ENCODE data around the gene EXOC6B. TPM values are rescaled to one million over a fixed set of nuclear protein-coding genes. Genes with fewer than 3 reads are reported as not detected.

EXOC6B gene
- total and polyA plus RNA-seq, 9 of the 15 experiments (the other 6 are each of a cell fraction or from before 2014, with no cell fraction given) = 0.28 to 4.2 (median 2.0) TPM

DNA sequence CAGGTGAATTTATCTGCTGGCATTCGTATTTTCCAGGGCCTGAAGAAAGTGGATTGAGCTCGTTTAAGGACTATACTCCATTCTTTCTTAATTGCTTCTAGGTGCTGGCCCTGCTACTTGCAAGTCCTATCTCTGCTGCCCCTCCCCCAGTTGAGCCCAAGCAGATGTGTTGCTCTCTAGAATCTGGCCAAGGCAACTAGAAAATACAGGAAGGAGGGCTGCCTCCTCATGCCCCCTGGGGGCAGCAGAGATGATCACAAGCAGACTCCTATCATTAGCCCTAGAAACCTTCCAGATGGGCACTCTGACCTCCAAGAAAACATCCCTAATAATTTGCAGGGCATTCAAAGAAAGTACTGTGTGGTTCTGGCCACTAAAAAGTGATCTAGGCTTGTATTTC lies 605.7 kb downstream of the EXOC6B start:
- no peaks in the 10 kb centered on the region for H3K36me3 ChIP-seq (ENCODE audit: control insufficient read depth, insufficient read depth, low read length)
- no peaks in the 10 kb centered on the region; a peak in 1 of 5 replicates for H3K27me3 ChIP-seq (ENCODE audit: control insufficient read depth in 2 of 2, insufficient read depth in 2 of 2, low read length in 2 of 2)
- H2AFZ ChIP-seq (ENCODE audit: low read depth, low read length) = no peak overlapping the region
- H3K9me1 ChIP-seq (ENCODE audit: control insufficient read depth, insufficient read depth, low read length) = no peaks in the 10 kb centered on the region
- in situ Hi-C loops (cut with MboI) (no loop called here), intact Hi-C loops (cut with micrococcal nuclease) (no loop called here)
- peak; percentile 78 for ATAC-seq
- ChIA-PET POLR2A (no interaction called here), CTCF (ENCODE audit: low intra/inter-chr PET ratio) (no interaction called here)
- H3K9me3 ChIP-seq (replicated peaks; ENCODE audit: control insufficient read depth, insufficient read depth, low read depth, low read length) = no peaks in the 10 kb centered on the region
- H3K4me1 ChIP-seq (replicated peaks in 1 of 2; ENCODE audit: control insufficient read depth in 2 of 2, insufficient read depth in 2 of 2, low read length in 2 of 2) = no peaks in the 10 kb centered on the region
- no peak overlapping the region for H3K9ac ChIP-seq (ENCODE audit: insufficient read depth in 1 of 2, low read depth in 2 of 2, low read length in 2 of 2)
- no TSS peak for BruUV-seq (replicated peaks)
- H3K27ac ChIP-seq (ENCODE audit: extremely low read depth, low read depth, low read length) = no peak overlapping the region
- H3K4me2 ChIP-seq (ENCODE audit: insufficient read depth, low read length) = no peak overlapping the region
- no peak overlapping the region for H3K4me3 ChIP-seq
- peak; percentile 13 to 52 (median 22) for DNase-seq (ENCODE audit: extremely low read depth in 1 of 4, low spot score in 3 of 4)
- H4K20me1 ChIP-seq (replicated peaks; ENCODE audit: control insufficient read depth, insufficient read depth, low read length) = no peaks in the 10 kb centered on the region
- no peaks in the 10 kb centered on the region for H3K79me2 ChIP-seq (ENCODE audit: control insufficient read depth, insufficient read depth, low read length)
- FAIRE-seq = no peak
- WGBS (ENCODE audit: insufficient coverage, low coverage, missing lambda C conversion rate) = 0% methylated on average over 2 of the region's 2 CpGs
- TF ChIP-seq, protein P1, sequence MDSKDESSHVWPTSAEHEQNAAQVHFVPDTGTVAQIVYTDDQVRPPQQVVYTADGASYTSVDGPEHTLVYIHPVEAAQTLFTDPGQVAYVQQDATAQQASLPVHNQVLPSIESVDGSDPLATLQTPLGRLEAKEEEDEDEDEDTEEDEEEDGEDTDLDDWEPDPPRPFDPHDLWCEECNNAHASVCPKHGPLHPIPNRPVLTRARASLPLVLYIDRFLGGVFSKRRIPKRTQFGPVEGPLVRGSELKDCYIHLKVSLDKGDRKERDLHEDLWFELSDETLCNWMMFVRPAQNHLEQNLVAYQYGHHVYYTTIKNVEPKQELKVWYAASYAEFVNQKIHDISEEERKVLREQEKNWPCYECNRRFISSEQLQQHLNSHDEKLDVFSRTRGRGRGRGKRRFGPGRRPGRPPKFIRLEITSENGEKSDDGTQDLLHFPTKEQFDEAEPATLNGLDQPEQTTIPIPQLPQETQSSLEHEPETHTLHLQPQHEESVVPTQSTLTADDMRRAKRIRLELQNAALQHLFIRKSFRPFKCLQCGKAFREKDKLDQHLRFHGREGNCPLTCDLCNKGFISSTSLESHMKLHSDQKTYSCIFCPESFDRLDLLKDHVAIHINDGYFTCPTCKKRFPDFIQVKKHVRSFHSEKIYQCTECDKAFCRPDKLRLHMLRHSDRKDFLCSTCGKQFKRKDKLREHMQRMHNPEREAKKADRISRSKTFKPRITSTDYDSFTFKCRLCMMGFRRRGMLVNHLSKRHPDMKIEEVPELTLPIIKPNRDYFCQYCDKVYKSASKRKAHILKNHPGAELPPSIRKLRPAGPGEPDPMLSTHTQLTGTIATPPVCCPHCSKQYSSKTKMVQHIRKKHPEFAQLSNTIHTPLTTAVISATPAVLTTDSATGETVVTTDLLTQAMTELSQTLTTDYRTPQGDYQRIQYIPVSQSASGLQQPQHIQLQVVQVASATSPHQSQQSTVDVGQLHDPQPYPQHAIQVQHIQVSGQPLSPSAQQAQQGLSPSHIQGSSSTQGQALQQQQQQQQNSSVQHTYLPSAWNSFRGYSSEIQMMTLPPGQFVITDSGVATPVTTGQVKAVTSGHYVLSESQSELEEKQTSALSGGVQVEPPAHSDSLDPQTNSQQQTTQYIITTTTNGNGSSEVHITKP (IDR thresholded peaks at IDR 0.05; ENCODE audit: partially characterized antibody) = no peak
- TF ChIP-seq BRCA1 (IDR thresholded peaks at IDR 0.05) (no peak), BRCA1 (CRISPR knock-in tag; IDR thresholded peaks at IDR 0.05) (no peak), ZNF232 (CRISPR knock-in tag; IDR thresholded peaks at IDR 0.05) (no peak), ZNF121 (CRISPR knock-in tag; conservative IDR thresholded peaks at IDR 0.05) (no peak), RCOR1 (IDR thresholded peaks at IDR 0.05; ENCODE audit: borderline replicate concordance in 1 of 2, low read depth in 2 of 2, low read length in 2 of 2) (0 out of 4 replicates have a peak, but pooled peaks of 1 of the 2 experiments have one; percentile 23)
- TF ChIP-seq, protein P2, sequence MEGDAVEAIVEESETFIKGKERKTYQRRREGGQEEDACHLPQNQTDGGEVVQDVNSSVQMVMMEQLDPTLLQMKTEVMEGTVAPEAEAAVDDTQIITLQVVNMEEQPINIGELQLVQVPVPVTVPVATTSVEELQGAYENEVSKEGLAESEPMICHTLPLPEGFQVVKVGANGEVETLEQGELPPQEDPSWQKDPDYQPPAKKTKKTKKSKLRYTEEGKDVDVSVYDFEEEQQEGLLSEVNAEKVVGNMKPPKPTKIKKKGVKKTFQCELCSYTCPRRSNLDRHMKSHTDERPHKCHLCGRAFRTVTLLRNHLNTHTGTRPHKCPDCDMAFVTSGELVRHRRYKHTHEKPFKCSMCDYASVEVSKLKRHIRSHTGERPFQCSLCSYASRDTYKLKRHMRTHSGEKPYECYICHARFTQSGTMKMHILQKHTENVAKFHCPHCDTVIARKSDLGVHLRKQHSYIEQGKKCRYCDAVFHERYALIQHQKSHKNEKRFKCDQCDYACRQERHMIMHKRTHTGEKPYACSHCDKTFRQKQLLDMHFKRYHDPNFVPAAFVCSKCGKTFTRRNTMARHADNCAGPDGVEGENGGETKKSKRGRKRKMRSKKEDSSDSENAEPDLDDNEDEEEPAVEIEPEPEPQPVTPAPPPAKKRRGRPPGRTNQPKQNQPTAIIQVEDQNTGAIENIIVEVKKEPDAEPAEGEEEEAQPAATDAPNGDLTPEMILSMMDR (IDR thresholded peaks at IDR 0.05 in 2 of 3, conservative IDR thresholded peaks at IDR 0.05 in 1 of 3; ENCODE audit: insufficient read depth in 2 of 3, low read depth in 1 of 3, low read length in 3 of 3) = peak; percentile 40 to 46 (median 46); a peak in 5 of 6 replicates
- TF ChIP-seq, protein P3, sequence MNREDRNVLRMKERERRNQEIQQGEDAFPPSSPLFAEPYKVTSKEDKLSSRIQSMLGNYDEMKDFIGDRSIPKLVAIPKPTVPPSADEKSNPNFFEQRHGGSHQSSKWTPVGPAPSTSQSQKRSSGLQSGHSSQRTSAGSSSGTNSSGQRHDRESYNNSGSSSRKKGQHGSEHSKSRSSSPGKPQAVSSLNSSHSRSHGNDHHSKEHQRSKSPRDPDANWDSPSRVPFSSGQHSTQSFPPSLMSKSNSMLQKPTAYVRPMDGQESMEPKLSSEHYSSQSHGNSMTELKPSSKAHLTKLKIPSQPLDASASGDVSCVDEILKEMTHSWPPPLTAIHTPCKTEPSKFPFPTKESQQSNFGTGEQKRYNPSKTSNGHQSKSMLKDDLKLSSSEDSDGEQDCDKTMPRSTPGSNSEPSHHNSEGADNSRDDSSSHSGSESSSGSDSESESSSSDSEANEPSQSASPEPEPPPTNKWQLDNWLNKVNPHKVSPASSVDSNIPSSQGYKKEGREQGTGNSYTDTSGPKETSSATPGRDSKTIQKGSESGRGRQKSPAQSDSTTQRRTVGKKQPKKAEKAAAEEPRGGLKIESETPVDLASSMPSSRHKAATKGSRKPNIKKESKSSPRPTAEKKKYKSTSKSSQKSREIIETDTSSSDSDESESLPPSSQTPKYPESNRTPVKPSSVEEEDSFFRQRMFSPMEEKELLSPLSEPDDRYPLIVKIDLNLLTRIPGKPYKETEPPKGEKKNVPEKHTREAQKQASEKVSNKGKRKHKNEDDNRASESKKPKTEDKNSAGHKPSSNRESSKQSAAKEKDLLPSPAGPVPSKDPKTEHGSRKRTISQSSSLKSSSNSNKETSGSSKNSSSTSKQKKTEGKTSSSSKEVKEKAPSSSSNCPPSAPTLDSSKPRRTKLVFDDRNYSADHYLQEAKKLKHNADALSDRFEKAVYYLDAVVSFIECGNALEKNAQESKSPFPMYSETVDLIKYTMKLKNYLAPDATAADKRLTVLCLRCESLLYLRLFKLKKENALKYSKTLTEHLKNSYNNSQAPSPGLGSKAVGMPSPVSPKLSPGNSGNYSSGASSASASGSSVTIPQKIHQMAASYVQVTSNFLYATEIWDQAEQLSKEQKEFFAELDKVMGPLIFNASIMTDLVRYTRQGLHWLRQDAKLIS (CRISPR knock-in tag; IDR thresholded peaks at IDR 0.05) = no peak

Measured in K562 (cell line).